Measurements from ENCODE around the gene SLC9B2. TPM values are rescaled to one million over a fixed set of nuclear protein-coding genes. Genes with fewer than 3 reads are reported as not detected.

Gene SLC9B2
- total RNA-seq, 1 donor from 2014 or later, result 4.0 TPM

GRCh38 chr4:103108542-103108941 lies 32.0 kb upstream of the SLC9B2 start:
- no peaks in the 10 kb centered on the region for H3K4me1 Mint-ChIP-seq (ENCODE audit: low read depth)
- no peaks in the 10 kb centered on the region for H3K27me3 Mint-ChIP-seq
- peaks cover 18% of the 10 kb centered on the region for H3K36me3 Mint-ChIP-seq (ENCODE audit: insufficient read depth)
- no peak for DNase-seq (ENCODE audit: low spot score, unreplicated experiment)
- H3K9me3 Mint-ChIP-seq (ENCODE audit: low read depth), result no peaks in the 10 kb centered on the region
- no peak for TF ChIP-seq CTCF (IDR thresholded peaks at IDR 0.05; ENCODE audit: unreplicated experiment)
- H3K27ac Mint-ChIP-seq, result no peak overlapping the region
- H3K4me3 Mint-ChIP-seq (ENCODE audit: low read depth), result no peak overlapping the region

- no peaks in the 10 kb centered on the region for H3K27me3 Mint-ChIP-seq
- H3K4me3 Mint-ChIP-seq (ENCODE audit: low read depth), result no peak overlapping the region
- no peaks in the 10 kb centered on the region for H3K9me3 Mint-ChIP-seq (ENCODE audit: low read depth)
- no peak overlapping the region for H3K27ac Mint-ChIP-seq
- TF ChIP-seq CTCF (IDR thresholded peaks at IDR 0.05; ENCODE audit: unreplicated experiment), result no peak
- H3K36me3 Mint-ChIP-seq (ENCODE audit: insufficient read depth), result peaks cover 17% of the 10 kb centered on the region
- no peak for DNase-seq (ENCODE audit: low spot score, unreplicated experiment)
- H3K4me1 Mint-ChIP-seq (ENCODE audit: low read depth), result no peaks in the 10 kb centered on the region
These were observed 29.2 kb upstream of the SLC9B2 start for GRCh38 chr4:103105558-103106356.

- Mint-ChIP-seq H3K36me3 (ENCODE audit: insufficient read depth) (peaks cover 14% of the 10 kb centered on the region), H3K27ac (no peak overlapping the region), H3K27me3 (no peaks in the 10 kb centered on the region), H3K4me3 (ENCODE audit: low read depth) (no peak overlapping the region), H3K9me3 (ENCODE audit: low read depth) (no peaks in the 10 kb centered on the region), H3K4me1 (ENCODE audit: low read depth) (no peaks in the 10 kb centered on the region)
- no peak for TF ChIP-seq CTCF (IDR thresholded peaks at IDR 0.05; ENCODE audit: unreplicated experiment)
- no peak for DNase-seq (ENCODE audit: low spot score, unreplicated experiment)
These were observed 28.3 kb upstream of the SLC9B2 start for GRCh38 chr4:103104886-103105285.

- Mint-ChIP-seq H3K36me3 (ENCODE audit: insufficient read depth) (no peaks in the 10 kb centered on the region), H3K4me3 (ENCODE audit: low read depth) (no peak overlapping the region), H3K4me1 (ENCODE audit: low read depth) (peaks cover 22% of the 10 kb centered on the region), H3K27ac (no peak overlapping the region), H3K27me3 (no peaks in the 10 kb centered on the region), H3K9me3 (ENCODE audit: low read depth) (no peaks in the 10 kb centered on the region)
- DNase-seq (ENCODE audit: low spot score, unreplicated experiment), result no peak
- no peak for TF ChIP-seq CTCF (IDR thresholded peaks at IDR 0.05; ENCODE audit: unreplicated experiment)
These were observed 24.1 kb upstream of the SLC9B2 start for GRCh38 chr4:103100691-103101090.

GRCh38 chr4:103099691-103100392 lies 23.3 kb upstream of the SLC9B2 start, which contains the start of gene BDH2:
BDH2 (minus strand) TSS chr4:103099834; CDS start chr4:103096254, 3,580 bp downstream.
- DNase-seq (ENCODE audit: low spot score, unreplicated experiment), result no peak
- H3K27ac Mint-ChIP-seq, result peak within 1 kb of the TSS; percentile 94

More at GRCh38 chr4:103099691-103100392, 23.3 kb upstream of the SLC9B2 start, which contains the start of gene BDH2:
- peak; percentile 71 for TF ChIP-seq CTCF (IDR thresholded peaks at IDR 0.05; ENCODE audit: unreplicated experiment)
- peaks cover 22% of the 10 kb centered on the region for H3K4me1 Mint-ChIP-seq (ENCODE audit: low read depth)
- H3K36me3 Mint-ChIP-seq (ENCODE audit: insufficient read depth), result no peaks in the 10 kb centered on the region
- no peaks in the 10 kb centered on the region for H3K27me3 Mint-ChIP-seq
- no peaks in the 10 kb centered on the region for H3K9me3 Mint-ChIP-seq (ENCODE audit: low read depth)
- peak within 1 kb of the TSS; percentile 84 for H3K4me3 Mint-ChIP-seq (ENCODE audit: low read depth)

Measured in progenitor cell of endocrine pancreas (in vitro differentiated cells).